Suppressor macrophage (primary cell): ENCODE measurements around the gene RSPO3.

Source experiments
- DNase-seq, 4 experiments: peaks; one replicate each; pipeline ENCODE4 v3.0.0-alpha.2; 2020 to 2022

RSPO3 gene

DNA sequence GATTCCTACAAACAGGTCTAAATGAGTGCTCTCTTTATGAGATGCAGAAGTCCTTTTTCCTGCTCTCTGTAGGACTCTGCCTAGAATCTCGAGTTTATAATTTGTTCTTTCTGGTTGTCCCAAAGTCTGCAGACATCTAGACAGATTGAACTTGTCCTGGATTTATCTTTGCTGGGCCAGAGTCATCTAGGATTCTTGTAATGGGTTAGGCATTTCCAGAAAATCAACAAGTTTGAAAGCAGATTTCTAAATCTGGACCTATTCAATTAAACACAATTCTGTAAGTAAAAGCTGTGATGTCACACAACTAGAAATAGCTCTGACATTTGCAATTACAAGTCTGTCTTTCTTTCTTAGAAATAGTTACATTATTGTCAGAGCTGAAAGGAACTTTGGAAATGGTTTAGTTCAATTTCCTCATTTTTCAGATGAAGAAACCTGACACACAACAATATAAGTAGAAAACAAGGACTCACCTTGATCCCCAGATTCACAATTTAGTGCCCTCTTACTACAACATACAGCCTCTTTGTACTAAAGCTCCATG lies 4.2 kb upstream of the RSPO3 start:
- DNase-seq, result peak in 1 of 4 experiments; percentile 30

DNA sequence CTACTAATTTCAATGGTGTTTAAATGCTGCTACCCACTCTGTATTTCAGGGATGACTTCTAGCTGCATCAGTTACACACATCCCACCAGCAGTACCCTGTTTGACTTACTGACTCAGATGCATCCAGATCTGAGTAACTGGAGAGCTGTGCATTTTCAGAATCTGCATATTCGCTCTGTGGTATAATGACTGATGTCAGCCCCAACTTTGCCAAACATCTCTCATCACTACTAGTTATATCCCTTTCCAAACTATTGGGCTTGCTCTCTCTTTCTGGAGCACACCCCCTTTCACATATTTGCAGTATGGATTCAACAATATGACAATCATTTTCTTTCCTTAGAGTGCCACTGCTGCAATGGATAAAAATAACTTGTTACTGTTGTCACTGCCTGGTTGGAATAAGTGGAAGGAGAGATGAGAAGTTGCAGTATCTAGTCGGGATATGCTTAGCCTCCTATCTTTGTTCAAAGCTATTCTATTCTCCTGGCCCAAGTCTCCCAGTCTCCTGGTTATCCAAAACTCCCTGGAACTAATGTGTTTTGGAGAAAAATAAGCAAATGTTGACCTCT lies 3.3 kb upstream of the RSPO3 start:
- DNase-seq, result no peak

DNA sequence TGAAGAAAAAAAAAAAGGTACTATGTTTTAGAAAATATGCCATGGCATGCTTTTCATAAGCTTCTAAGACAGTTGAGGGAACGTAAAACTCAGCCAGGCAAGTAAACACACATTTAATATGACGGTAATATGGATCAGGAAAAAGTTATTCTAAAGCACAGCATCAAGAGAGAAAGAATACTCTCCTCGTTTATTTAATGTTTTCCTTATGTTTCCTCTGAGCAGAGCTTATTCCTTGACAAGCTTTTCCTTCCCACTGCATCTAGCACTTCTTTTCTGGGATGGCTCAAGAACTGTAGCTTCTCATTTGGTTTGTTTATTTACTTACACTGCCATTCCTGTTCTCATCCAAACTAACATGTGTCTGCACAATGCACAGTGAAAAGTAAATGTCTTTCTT lies 2.7 kb upstream of the RSPO3 start:
- no peak for DNase-seq

DNA sequence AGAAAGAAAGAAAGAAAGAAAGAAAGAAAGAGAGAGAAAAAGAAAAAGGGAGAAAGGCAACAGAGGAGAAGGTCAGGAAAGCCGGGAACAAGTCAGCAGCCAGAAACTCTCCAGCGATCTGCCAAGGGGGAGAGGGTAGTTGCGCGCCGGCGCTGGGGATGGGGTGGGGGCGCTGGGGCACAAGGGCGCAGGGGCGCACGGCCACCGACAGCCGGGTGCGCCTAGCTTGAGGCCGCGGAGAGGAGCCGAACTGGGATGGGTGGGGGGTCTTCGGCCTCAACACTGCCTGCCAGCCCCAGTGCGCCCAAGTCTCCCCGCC lies 533 bp upstream of the RSPO3 start:
- DNase-seq, result no peak

DNA sequence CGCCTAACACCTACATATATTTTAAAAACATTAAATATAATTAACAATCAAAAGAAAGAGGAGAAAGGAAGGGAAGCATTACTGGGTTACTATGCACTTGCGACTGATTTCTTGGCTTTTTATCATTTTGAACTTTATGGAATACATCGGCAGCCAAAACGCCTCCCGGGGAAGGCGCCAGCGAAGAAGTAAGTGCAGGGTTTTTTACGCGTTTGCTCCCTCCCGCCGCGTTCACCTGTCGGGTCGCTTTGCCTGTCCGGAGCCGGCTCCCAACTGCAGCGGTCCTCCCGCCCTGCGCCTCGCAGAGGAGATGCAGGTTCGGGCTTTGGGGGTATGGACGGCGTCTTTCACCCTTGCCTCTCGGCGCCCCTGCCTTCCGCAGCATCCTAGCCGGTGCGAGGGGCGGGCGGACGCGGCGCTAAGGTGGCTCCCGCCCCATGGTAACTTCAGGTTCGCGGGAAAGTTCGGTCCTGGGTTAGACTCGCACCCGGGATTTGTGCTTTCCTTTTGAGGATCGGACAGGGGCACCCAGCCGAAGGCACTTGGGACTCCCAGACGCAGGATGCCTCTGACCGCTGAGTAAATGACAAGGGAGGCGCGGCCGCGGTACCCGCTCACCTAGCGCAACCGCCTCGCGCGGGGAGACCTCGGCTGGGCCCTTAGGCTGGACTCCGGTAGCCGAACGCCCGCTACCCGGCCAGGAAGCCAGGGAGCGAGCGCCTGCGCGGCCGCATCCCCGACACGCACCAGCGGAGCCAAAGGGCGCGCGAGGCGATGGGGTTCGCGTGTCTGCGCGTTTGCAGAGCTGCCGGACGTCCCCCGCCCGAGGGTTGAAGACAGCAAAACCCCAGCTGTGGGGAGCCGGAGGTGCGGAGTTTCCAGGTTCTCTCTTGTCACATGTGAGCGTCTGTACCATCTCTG lies 891 bp downstream of the RSPO3 start:
- DNase-seq, result peak in 1 of 4 experiments; percentile 9

DNA sequence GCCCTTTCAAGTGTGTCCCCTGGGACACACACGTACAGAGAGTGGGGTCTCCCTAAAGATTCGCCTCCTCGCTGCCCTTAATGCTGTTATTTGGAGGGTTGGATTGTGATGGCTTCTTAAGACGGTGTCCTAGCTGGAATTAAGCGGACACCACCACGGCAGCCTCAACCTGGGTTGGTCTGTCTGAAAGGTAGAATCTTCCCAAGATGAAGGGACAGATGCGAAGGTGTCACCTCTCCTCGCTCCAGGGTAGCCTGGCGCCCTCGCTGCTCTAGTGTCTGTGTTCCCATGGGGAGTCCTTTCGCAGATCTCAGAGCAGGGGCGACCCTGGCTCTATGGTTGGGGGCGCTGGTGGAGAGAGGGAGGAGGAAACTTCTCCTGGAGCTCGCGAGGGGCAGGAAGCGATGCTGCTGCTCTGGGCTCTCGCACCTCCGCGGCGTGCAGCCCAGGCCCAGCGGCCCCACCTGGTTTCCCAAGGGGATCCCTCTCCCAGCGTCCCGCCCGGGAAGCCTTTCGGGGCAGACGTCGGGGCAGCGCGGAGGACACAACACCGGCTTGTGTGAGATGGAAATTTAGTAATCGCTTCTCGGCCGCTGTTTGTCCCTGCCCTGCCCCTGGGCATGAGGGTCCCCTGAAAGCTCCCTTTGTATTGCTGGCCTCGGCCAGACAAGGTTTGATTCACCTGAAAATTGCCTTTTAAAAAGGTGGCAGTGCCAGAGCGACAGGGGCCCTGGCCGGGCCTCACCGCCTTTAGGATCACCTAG lies 1.7 kb downstream of the RSPO3 start:
- no peak for DNase-seq

DNA sequence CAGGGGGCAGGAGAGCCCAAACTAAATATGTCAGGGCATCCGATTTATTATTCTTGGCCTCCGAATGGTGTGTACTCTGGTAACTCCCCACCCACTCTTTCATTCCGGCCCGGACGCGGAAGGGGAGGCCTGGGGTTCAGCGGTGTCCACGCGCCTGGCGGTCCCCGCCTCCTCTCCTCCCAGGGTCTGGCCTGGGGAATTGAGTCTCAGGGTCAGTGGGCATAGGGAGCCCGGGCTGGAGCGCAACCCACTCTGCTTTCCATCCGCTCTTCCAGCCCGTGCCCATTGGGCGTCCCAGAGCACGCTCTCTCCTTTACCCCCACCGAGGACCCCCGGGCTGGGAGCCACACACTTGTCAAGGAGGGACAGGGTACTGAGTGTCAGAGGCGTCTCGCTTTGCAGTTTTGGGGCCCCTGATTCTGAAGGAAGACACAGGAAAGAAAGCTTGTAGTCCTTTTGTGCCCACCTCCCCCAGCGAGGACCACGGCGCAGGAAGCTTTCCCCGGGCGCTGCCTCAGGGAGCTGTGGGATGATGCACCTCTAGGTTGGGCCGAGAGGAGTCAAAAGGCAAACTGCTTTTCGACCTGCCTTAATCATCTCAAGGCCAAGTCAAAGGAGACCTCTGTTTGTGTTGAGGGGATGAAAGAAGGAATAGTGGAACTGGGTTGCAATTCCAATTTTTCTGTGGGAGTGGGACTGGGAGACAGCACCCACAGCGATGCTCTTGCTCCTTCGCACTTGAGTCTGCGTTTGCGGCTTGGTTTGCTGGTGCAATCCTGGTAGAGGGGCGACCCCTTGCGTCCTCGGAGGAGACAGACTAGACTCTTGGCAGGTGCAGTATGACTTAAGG lies 2.5 kb downstream of the RSPO3 start:
- peak; percentile 67 to 87 (median 82) for DNase-seq

DNA sequence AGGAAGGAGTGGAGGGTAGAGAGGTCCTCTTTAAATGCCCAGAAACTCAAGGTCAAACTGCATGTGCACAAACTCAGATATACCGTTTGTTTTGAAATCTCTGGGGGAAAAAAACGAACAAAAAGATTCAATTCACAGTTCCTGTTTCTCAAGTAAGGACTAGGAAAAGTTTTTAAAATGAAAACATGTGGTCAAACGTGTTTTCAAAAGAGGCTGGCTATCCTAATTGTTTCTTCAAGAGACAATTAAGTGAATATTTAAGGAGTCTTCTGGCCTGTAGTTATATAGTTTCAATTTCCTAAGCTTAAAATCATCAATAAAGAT lies 3.1 kb downstream of the RSPO3 start:
- no peak for DNase-seq

DNA sequence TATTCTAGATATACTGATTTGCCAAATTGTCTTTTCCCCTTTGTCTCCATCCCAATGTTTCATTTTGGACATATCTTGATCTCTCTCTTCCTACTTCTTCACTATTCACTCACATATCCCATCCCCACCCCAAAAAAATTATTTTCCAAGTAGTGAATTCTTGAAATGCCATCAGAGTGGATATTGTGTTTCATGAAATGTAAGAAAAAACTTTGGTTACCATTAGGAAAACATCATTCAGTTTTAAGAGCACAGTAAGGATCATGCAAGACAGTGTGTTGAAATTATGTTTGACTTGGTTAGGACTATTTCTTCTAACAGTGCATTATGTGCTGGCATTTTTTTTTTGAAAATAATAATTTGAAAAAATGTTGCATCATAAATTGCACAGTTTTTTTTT lies 5.7 kb downstream of the RSPO3 start:
- no peak for DNase-seq

DNA sequence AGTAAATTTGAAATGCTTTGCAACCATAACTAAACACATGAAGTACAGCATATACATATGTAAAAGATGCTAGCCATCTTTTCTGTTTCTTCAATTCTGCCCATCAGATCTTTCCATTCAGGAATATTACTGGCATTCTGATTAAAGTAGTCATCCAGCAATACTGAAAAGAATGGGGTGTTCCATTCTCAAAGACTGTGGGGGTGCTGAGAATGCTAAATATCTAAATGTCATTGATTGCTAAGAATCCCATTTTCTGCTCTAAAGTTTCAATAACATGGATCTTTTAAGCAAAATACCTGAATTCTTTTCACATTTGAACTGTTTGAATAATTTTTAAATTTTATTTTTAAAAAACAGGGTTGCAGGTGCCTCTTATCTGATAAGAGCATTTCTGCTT lies 6.2 kb downstream of the RSPO3 start:
- no peak for DNase-seq

DNA sequence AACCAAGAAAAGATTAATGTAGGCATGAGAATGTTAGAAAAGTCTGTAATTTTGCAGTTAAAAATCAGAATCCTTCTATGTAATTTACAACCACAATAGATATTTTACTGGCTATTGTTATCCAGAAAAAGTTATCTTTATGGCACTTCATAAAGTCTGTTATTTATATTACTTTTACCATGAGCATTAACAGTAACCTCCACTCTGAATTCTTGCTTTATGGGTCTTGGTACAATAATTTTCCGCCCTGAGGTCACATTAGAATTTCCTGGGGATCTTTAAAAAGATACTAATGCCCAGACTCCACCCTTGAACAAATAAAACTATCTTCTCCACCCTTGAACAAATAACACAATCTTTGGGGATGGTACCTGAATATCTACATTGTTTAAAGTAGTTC lies 9.6 kb downstream of the RSPO3 start:
- no peak for DNase-seq

DNA sequence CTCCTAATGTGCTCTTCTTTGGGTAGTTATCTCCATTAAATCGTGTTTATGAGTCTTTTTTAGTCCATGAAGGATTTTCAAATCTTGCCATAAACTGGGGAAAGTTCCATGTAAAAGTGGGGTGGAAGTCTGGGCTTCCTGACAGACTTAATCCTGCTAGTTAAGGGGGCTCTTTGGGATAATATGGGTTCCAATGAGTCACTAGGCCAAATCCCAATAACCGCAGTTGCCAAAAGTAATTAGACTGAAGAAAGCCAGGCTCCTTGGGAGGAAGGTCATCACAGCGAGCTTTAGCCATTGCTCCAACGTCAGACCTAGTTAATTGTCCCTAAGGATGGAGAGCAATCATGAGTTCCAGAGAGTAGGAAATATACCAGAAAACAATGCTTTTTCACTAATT lies 10.8 kb downstream of the RSPO3 start:
- DNase-seq, result no peak

DNA sequence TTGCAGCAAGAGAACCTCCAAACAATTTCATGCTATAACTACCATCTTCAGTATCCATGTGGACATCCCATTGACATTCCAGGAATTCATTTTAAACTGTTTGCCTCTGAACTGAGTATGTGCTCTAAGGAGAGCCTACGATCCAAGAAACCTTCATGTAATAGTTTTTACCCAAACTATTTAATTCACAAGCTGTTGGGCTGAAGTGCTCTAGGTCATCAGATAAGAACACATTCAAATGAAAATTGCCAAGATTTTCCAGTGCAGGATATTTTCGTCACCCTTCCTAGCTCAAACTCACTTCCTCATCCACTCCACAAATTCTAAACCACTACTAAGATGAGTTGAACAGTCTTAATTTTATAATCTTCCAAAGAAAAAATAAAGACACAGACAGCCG lies 12.8 kb downstream of the RSPO3 start:
- no peak for DNase-seq

DNA sequence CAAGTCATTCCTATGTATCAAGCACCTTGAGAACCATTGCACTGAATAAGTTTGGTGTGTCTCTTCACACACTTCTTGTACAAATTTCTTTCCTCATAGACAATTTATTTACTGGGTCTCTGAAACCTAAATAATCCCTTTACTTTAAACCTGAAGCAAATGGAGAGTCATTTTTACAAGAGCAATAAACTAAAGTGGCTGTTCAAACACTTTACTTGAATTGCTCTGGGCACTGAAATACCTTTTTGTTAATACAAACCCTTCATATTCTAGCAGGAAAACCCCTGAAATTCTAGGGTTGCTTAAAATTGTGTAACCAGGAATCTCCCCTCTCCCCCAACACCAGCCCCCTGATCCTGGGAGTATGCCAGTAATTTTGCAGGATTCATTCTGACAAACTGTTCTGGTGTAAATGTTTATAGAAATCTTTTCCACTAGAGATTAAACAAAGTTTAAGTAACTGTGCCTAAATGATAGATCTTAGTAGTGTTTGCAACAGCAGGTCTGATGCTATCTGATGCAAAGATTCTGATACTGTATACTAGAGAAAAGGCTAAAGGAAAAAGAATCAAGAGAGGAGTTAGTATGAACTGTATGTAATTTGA lies 13.4 kb downstream of the RSPO3 start:
- no peak for DNase-seq

DNA sequence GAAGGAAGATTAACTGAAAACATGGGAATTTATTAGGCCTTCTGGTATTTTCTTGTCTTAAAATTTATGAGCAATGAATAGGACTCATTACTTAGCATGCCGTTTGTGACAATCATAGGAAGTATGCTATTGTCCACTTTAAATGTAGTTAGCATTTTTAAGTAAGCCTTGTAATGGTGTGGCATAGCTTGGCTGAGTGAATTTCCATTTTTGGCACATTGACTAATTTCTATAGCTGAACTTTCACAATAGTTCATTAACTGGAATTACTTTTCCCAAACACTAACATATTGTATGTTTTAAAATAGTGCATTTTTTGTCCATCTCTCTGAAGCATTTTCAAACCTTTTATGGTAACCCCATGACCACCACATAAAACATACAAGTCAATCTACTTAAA lies 15.7 kb downstream of the RSPO3 start:
- no peak for DNase-seq

DNA sequence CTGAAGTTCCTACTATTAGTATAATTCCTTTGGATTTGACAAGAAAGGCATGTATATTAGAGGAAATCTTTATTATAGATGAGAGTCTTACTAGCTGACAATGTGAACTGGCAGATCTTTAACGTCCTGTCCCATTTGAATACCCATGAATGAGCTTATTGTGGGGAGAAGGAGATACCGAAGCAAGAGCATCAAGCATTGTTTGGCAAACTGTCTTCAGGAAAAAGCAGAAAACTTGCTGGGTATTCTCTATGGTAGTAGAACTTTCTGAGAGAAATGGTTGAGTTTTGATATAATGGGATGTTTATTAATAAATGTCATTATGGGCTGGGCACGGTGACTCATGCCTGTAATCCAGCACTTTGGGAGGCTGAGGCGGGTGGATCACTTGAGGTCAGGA lies 18.3 kb downstream of the RSPO3 start:
- no peak for DNase-seq

DNA sequence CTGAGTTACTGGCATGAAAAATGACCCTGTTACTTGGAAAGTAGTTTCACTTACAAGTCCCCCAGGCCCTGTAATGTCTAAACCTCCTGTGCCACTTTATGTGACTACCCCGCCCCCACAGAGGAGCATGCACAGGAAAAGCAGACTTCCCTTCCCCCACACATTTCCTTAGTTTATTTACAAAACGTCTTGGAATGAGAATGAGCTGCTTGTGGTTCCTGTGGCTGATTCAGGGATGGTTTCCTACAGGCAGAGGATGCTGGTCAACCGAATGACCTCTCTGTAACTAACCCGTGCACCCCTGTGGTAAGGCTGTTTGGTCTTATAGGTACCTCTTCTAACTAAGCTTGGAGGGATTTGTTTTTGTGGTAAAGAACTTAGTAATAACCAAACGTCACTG lies 28.5 kb downstream of the RSPO3 start:
- no peak for DNase-seq

DNA sequence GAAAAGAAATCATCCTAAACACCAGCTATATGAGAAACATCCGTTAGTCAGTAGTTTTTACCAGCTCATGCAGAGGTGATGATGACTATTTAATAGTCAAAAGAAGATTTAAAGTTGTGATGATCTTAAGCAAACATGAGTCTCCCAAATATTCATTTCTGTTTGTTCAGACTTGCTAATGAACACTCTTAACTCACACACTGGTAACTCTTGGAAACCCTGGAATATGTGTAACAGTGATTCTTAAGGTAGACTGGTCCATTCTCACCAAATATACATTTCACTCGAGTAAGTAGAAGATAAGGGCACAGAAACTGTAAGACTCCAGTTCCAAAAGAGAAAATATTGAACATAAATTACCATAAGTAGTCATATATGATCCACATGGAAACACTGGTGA lies 29.1 kb downstream of the RSPO3 start:
- no peak for DNase-seq

DNA sequence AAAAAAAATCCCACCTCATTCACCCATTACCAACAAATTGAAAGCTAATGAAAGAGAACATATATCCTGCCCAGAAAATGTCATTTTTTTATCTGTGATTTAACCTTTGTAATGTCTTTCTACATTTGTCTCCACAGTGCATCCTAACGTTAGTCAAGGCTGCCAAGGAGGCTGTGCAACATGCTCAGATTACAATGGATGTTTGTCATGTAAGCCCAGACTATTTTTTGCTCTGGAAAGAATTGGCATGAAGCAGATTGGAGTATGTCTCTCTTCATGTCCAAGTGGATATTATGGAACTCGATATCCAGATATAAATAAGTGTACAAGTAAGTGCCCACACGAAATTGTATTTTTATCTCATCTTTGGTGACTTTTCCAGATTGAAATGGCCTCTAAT lies 30.0 kb downstream of the RSPO3 start:
- no peak for DNase-seq

DNA sequence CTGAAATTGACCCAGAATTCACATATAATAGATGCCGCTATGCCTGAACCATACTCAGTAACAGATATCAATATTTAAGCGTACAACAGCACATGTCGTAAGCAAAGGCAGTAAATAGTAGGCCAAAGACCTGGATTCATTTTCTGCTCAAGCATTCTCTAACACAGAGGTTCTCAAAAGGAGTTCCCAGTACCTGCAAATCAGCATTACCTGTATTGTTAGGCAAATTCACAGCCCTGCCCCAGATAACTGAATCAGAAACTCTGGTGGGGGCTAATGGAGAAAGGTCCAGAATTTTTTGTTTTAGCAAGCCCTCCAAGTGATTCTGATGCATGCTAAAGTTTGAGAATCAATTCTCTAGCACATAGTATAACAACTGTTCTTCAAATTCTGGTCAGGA lies 36.0 kb downstream of the RSPO3 start:
- DNase-seq, result no peak

DNA sequence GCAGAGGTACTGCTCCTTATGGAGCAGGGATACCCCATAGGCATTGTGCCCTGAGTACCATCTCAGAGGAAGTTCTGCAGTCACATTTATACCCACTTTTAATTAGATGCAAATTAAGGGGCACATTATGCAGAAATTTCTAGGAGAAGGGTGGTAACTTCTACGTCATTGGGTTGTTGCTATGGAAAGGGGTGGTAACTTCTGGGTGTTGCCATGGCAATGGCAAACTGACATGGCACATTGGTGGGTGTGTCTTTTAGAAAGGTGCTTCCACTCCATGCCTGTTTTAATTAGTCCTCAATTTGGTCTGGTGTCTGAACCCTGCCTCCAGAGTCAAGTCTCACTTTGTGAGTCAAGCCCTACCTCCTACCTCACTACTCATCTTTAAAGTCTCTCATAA lies 42.0 kb downstream of the RSPO3 start:
- no peak for DNase-seq

DNA sequence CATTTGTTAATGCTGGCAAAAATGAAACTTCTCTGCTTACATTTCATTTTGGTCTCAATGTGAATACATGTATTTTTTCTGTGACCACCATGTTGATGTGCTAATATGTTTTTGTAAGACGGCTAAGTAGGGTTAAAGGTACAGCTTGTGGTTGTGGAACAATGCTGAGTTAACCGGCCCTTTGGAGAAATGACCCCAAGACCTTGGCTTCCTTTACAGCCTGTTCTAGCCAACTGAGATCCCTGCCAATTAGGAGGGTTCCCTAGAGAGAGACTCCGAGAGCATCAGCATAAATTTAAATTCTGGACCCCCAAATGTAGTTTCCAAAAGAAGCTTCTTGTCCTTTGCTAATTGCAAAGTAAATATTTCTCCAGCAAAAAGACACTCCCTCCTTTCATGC lies 44.4 kb downstream of the RSPO3 start:
- DNase-seq, result no peak
